Measurements from ENCODE around the gene TOP3A.

DNA sequence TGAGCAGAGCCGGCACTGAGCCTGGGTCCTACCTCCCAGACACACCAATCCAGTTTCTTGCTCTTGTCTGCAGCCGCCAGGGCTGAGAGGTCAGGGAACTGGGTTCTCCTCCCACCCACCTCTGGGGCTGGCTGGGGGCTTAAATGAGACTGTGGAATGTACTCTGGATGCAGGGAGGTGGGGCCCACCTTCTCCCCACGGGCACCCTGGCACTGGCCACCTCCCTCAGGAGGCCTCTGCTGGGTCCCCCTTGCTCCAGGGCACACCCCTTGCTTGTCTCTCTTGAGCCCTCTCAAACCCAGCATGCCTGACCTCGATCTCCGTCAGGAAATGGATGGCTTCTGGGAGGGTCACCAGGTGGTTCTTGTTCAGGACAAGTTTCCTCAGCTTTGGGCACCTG lies 62.6 kb downstream of the TOP3A start:
- TF ChIP-seq, protein P1, sequence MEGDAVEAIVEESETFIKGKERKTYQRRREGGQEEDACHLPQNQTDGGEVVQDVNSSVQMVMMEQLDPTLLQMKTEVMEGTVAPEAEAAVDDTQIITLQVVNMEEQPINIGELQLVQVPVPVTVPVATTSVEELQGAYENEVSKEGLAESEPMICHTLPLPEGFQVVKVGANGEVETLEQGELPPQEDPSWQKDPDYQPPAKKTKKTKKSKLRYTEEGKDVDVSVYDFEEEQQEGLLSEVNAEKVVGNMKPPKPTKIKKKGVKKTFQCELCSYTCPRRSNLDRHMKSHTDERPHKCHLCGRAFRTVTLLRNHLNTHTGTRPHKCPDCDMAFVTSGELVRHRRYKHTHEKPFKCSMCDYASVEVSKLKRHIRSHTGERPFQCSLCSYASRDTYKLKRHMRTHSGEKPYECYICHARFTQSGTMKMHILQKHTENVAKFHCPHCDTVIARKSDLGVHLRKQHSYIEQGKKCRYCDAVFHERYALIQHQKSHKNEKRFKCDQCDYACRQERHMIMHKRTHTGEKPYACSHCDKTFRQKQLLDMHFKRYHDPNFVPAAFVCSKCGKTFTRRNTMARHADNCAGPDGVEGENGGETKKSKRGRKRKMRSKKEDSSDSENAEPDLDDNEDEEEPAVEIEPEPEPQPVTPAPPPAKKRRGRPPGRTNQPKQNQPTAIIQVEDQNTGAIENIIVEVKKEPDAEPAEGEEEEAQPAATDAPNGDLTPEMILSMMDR (CRISPR knock-in tag; IDR thresholded peaks at IDR 0.05), result no peak
- TF ChIP-seq SRSF1 (optimal IDR thresholded peaks at IDR 0.05; ENCODE audit: low read depth, low read length), result no peak
- no peak for TF ChIP-seq ZNF296 (CRISPR knock-in tag; conservative IDR thresholded peaks at IDR 0.05)
- TF ChIP-seq, protein P2, sequence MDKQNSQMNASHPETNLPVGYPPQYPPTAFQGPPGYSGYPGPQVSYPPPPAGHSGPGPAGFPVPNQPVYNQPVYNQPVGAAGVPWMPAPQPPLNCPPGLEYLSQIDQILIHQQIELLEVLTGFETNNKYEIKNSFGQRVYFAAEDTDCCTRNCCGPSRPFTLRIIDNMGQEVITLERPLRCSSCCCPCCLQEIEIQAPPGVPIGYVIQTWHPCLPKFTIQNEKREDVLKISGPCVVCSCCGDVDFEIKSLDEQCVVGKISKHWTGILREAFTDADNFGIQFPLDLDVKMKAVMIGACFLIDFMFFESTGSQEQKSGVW (CRISPR knock-in tag; IDR thresholded peaks at IDR 0.05; ENCODE audit: borderline replicate concordance), result no peak
- TF ChIP-seq SOX6 (IDR thresholded peaks at IDR 0.05), result no peak
- TF ChIP-seq SOX6 (CRISPR knock-in tag; IDR thresholded peaks at IDR 0.05), result no peak
- TF ChIP-seq, protein P3, sequence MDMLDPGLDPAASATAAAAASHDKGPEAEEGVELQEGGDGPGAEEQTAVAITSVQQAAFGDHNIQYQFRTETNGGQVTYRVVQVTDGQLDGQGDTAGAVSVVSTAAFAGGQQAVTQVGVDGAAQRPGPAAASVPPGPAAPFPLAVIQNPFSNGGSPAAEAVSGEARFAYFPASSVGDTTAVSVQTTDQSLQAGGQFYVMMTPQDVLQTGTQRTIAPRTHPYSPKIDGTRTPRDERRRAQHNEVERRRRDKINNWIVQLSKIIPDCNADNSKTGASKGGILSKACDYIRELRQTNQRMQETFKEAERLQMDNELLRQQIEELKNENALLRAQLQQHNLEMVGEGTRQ (IDR thresholded peaks at IDR 0.05; ENCODE audit: low read depth, low read length), result no peak
- TF ChIP-seq, protein P3 (CRISPR knock-in tag; IDR thresholded peaks at IDR 0.05; ENCODE audit: borderline replicate concordance), result no peak
- TF ChIP-seq SUZ12 (IDR thresholded peaks at IDR 0.05; ENCODE audit: low read depth, low read length), result no peak

Data from HepG2 (cell line).